A673 (cell line): ENCODE measurements around the gene ARMCX4.

Experiments used
- EZH2 ChIP-seq: fragments of 200-600 bp; sonication (generic); IDR thresholded peaks from 2 replicates; pipeline ENCODE4 v1.6.1; 2017; ENCODE audit warnings: borderline replicate concordance, low read depth, mild to moderate bottlenecking, mixed read lengths, antibody characterized with exemption, low read length; ENCODE audit not compliant: poor library complexity, severe bottlenecking
- TF ChIP-seq, protein P1 (sequence below): fragments of 300-800, 200-600 bp; sonication (generic); conservative IDR thresholded peaks from 2 replicates; pipeline ENCODE4 v1.5.1; 2017; ENCODE audit warnings: low read depth, mild to moderate bottlenecking, antibody characterized with exemption, low read length, moderate library complexity, mixed read lengths

DNA sequence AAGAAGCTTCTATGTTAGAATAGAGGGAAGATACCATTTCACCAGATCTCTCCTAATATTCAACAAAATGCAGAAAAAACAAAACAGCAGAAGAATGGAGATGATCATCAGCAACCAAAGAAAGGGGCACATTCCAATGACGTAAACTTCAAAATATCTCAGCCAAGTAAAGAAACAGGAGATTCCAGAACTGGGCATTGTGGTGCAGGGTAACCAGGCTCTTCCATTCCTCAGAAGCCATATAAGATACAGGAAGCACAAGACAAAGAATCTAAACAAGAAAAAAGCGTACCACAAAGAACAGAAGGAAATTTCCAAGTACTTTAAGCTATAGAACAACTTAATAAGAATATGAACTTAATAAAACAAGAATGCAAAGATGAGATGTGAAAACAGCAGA is 6.9 kb upstream of the ARMCX4 start:
- TF ChIP-seq, protein P1, sequence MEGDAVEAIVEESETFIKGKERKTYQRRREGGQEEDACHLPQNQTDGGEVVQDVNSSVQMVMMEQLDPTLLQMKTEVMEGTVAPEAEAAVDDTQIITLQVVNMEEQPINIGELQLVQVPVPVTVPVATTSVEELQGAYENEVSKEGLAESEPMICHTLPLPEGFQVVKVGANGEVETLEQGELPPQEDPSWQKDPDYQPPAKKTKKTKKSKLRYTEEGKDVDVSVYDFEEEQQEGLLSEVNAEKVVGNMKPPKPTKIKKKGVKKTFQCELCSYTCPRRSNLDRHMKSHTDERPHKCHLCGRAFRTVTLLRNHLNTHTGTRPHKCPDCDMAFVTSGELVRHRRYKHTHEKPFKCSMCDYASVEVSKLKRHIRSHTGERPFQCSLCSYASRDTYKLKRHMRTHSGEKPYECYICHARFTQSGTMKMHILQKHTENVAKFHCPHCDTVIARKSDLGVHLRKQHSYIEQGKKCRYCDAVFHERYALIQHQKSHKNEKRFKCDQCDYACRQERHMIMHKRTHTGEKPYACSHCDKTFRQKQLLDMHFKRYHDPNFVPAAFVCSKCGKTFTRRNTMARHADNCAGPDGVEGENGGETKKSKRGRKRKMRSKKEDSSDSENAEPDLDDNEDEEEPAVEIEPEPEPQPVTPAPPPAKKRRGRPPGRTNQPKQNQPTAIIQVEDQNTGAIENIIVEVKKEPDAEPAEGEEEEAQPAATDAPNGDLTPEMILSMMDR = no peak
- no peak for TF ChIP-seq EZH2
